Measurements from ENCODE around the gene MAP7D3.

The MAP7D3 gene

DNA sequence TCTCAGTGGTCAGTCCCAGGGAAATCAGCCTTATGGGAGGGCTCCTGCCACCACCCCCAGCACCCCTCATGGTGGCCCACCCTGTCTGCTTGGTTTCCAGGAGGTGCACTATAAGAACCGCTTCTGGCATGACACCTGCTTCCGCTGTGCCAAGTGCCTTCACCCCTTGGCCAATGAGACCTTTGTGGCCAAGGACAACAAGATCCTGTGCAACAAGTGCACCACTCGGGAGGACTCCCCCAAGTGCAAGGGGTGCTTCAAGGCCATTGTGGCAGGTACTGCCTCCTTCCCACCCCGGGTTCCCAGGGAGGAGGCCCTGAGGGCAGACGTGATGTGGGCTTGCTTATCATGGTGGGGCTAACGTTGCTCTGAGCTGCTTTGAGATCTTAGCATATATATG is 44.3 kb downstream of the MAP7D3 start:
- DNase-seq (ENCODE audit: low read depth in 1 of 2, low spot score in 1 of 2), result no peak

DNA sequence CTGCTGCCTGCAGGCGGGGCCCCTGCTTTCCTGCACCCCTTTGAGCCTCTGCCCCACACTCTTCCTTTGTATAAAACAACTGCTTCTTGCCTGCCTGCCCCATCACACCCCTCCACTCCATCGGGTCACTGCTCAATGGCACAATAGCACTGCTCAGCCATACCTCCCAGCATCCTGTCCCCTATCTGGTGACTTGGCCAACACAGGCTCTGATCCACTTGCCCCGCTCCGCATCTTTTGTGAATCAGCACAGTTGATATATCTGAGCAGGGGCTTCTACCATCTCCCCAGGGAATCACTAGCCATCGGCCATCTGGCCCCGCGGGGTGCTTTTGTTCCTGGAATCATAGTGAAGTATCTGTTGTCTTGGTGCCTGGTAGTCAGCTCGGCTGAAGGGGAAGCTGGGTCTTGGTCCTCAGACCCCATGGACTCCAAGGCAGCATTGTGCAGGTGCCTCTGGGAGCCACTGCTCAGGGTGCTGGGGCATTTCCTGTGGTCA is 45.3 kb downstream of the MAP7D3 start:
- no peak for DNase-seq (ENCODE audit: low read depth in 1 of 2, low spot score in 1 of 2)

DNA sequence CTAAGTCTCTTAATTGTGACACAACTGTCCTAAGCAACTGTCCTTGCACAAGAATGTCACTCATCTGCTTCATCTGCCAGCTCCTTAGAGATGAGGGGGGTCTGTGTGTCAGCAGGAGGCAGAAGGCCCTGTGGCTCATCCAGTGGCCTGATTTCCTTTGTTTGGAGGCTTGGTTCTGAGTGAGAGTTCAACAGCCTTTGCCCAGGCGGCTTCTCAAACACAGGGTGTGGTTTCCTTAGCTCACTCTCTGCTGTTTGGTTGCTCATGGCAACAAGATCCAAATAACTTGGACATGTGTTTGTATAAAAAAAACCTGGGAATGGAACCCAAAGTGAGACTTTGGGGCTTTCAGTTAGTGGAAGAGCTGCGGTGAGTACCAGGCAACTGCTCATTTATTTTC is 46.6 kb downstream of the MAP7D3 start:
- DNase-seq (ENCODE audit: low read depth in 1 of 2, low spot score in 1 of 2), result no peak

DNA sequence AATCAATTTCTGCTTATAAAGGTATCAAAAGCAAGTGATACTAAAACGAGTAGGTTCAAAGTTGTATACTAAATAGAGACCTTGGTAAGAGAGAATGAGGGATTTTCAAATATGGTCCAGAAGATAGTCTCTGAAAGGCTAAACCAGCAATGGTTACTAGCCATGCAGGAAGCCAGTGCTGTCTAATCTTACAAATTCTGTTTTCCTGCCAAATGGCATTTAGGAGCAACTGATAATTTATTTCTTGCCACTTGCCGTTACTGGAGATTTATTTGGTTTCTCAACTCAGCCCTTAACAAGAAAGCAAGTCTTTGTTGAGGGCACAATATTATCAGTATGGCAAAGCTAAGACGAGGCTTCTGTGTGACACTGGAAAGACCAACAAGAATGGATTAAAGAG is 47.2 kb downstream of the MAP7D3 start:
- DNase-seq (ENCODE audit: low read depth in 1 of 2, low spot score in 1 of 2), result no peak

DNA sequence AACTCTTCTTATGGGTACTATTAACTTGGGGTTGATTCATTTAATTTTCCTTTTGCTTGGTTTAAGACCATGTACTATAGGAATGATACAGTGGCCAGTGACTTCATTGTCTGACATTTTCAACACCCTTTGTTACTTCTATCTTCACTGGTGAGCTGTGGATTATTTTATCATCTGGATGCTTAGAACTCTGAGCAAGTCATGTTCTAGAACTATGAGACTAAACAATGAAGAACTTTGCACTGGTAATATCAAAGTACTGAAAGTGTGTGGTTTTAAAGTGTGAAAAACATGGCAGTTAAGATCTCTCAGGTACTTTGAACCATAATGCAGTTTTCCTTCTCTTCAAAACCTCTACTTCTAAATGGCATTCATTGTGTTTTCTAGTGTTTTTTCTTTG is 47.8 kb downstream of the MAP7D3 start:
- no peak for DNase-seq (ENCODE audit: low read depth in 1 of 2, low spot score in 1 of 2)

DNA sequence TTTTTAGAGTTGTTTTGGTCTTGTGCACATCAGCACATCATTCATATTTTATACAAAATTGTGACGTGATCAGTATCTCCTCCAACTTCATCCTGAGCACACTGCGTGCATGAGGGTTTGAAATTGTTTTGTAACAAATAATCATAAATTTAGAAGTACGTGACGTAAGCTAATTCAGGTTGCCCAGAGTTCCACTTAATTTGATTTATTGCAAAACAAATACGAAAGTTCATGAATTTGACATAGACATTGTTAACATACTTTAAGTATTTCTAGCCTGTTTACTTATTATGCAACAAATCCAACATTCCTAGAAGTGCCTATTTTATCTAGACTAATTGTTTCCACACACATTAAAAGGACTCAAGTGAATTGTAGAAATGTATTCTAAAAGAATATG is 48.3 kb downstream of the MAP7D3 start:
- DNase-seq (ENCODE audit: low read depth in 1 of 2, low spot score in 1 of 2), result no peak

DNA sequence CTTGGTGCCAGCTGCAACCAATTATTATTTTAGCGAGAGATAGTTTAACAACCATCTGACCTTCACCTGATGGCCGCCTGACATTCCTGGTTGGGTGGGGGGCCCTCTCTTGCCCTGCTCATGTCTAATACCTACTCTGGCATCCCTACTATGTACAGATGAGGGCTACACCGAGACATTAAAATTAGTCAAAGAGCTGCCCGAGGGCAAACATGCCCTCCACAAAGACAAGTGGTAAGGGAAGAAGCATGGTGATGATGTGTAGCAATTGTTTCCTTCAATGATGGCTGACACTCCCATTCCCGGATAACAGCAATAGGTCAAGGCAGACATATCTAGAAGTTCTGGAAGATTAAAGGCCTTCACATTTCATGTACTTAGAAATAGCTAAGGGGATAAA is 49.6 kb downstream of the MAP7D3 start:
- no peak for DNase-seq (ENCODE audit: low read depth in 1 of 2, low spot score in 1 of 2)

DNA sequence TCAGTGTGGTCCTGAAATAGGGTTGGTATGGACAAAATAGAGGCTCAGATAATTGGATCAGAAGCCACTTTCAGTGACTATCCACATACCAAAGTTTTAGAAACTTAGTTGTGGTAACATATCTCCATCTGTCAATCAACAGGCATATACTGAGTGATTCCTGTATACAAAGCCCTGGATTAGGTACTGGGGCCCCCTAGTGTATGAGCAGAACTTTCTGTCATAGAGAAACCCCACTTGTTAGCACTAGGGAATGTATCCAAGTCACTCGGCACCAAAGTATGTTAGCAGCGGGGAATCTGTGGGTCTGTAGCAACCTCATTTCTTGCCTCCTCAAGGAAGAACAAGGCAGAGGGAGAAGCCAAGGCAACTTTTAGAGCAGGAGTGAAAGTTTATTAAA is 50.7 kb downstream of the MAP7D3 start:
- no peak for DNase-seq (ENCODE audit: low read depth in 1 of 2, low spot score in 1 of 2)

DNA sequence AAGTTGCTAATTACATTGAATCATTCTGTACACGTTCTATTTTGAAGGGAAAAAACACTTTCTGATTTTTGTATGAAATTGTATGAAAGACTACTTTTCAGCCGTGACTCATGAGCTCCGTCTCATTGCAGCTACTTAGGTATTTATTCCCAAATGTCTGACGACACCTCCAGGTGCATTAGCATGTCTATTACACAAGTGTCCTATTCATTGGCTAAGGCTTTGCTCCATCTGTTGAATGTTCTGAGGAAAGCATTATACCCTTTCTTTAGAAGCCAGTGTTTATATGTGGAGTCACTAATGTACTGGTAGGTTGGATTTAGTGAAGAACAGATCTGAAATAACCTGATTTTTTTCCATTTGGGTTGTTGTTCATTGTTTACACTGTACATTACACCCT is 51.8 kb downstream of the MAP7D3 start:
- no peak for DNase-seq (ENCODE audit: low read depth in 1 of 2, low spot score in 1 of 2)

DNA sequence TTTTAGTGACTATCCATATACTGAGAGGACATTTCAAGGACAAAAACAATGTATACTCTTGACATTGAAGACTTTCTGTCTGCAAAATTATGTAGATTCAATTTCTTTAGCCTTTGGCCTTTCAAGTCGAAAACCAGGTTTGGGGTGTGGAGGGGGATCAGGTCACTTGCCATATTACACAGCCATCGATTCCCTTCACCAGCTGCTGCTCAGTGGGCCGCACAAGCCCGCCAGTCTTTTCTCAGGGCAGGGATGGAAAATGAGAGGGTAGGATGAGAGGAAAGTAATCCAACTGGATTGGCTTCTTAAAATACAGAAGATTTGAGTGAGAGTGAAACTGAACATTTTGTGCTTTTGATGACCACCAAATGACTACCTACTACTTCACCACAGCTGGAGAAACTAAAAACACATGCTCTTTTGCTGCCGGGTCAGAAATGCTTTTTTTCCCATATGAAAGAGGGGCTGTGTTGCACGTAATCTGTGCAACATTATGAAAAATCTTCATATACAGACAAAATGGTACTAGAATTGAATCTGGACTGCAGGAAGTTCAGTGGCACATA is 52.4 kb downstream of the MAP7D3 start:
- no peak for DNase-seq (ENCODE audit: low read depth in 1 of 2, low spot score in 1 of 2)

DNA sequence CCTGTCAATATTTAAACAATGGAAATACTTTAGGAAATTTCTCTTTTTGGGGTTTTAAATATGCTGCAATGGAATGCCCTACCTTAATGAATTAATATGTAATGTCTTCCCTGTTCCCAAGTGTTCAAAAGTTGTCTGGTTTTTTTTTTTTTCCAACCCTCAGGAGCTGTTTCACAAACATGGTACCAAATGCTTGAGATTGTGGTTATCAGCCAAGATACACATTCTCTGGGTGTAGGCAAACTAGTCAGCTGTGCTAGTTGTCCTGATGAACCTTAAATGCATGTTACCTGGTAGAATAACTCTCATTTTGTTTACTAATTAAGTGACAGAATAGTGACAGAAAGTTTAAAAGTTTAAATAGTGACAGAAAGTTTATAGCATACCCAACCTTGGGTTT is 53.2 kb downstream of the MAP7D3 start:
- DNase-seq (ENCODE audit: low read depth in 1 of 2, low spot score in 1 of 2), result no peak

DNA sequence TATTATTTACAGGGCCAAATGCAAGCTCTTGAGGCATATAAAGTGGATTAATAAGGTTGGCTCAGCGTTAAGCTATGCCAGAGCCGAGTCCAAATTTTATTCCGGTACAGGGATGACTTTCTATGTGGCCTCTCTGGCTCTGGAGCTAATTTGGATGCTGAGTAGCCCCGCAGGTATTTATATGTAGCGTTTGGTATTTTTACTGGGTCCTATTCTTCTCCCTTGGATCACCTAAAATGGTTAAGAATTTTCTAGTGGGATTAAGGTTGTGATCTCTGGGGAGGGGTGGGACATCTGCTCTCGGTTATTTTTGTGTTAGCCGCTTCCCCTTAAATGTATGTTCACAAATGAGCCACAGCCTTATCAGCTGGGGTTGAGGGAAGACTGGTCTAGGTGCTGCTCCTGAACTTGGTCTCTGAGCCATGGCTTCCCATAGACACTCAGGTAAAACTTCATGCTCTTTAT is 54.5 kb downstream of the MAP7D3 start:
- DNase-seq (ENCODE audit: low read depth in 1 of 2, low spot score in 1 of 2), result no peak

DNA sequence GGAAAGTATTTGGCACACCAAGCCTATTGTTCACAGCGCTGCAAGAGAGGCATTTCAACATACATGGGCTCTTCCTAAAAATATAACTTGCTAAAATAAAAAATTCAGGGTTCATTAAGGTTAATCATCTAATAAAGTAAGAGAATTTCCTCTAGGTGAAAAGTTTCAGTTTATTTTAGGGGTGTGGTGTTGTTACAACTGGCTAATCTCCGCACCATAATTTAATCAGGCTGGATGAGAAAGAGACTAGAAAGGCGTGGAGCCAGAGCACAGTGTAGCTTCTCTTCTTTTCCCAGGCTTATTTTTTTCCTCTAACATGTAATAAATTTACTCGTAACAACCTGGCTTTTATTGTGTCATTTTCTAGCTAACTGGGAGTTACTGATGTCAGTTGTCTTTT is 56.0 kb downstream of the MAP7D3 start:
- no peak for DNase-seq (ENCODE audit: low read depth in 1 of 2, low spot score in 1 of 2)

DNA sequence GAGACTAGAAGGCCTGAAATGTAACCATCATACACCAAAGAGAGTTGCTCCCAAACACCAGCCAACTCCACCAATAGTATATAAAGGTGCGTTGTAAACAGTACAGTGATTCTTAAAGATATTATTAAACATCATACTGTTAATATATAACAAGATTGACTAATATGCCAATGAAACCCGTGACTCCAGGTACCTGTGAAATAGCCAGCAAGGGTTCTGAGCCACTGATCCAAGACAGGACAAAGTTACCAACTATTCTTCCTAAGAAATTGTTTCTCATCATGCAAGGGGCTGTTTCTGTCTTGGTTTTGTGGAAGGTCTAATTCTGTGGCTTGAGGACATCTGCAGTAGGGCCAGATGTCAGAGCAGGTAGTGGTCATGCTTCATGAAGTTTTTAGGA is 56.7 kb downstream of the MAP7D3 start:
- DNase-seq (ENCODE audit: low read depth in 1 of 2, low spot score in 1 of 2), result no peak

DNA sequence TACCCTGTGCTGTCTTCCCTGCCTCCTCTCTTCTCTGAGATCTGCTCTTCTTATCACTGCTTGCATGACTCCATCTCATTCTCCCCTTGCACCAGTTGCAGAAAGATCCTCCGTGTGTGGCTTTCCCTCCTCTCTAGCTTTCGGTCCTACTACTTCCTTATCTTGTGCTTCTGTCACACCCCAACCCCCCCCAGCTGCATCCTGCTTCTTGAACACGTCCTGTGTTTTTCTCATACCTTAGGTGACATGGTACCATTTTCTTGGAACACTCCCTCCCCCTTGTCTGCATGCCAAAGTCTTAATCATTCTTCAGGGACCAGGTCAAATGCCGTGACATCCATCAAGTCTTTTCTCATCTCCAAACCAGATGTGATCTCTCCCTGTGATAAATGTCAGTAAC is 57.4 kb downstream of the MAP7D3 start:
- no peak for DNase-seq (ENCODE audit: low read depth in 1 of 2, low spot score in 1 of 2)

DNA sequence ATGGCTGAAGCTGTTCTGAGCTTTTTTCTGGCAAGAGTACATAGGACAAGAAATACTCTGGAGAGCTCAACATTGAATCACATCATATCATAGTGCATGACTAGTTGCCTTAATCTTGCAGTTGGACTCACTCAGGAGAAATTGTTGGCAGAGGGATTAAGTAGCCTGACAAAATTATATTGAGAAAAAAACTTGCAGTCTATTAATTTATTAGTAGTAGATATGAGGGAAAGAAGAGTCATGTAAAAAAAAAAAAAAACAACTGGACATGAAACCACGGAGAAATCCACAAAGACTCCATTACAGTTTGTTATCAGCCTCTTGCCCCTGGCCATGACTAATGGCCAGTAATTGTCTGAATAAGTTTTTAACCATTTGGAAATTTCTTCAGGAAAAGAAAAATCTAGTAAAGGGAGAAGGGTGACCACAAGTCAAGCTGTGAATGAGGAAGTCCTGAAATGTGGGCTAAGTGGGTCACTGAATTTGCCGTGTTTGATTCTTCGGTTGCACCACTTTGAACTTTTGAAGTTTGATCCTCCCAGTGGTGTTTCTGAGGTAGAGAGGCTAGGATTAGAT is 58.3 kb downstream of the MAP7D3 start:
- no peak for DNase-seq (ENCODE audit: low read depth in 1 of 2, low spot score in 1 of 2)

DNA sequence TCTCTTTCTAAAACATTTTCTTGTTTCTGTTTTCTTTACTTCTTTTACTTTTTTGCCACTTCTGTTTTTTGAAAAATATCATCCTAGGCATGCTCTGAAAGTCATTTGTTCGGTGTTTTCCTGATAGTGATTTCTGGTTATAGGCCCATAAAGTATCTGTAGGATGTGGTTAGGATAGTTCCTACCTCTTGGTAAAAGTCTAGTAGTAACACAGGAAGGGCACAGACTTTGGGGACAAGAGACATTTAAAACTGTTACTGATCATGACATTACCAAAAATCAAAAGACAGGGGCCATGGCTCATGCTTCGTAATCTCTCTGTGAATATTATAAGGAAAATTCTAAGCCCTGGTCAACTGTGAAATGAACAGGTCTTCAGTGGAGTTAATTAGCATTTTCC is 59.1 kb downstream of the MAP7D3 start:
- no peak for DNase-seq (ENCODE audit: low read depth in 1 of 2, low spot score in 1 of 2)

DNA sequence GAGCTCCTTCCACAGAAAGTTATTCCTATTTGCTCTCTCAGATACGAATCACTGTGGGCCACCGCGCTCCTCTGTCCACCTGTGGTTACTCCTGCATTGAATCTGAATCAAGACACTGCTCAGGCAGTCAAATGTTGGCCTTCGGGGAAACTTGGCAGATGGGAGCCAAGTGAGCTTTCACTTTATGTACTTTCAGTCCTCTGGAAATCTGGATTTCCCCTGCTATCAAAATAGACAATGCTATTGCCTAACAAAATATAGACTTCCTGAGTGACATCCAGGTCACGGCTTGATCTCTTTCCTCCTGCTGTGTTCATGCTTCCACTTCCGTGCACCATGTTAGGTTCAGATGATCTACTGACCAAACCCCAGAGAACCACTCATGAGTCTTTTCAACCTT is 60.0 kb downstream of the MAP7D3 start:
- DNase-seq (ENCODE audit: low read depth in 1 of 2, low spot score in 1 of 2), result no peak

DNA sequence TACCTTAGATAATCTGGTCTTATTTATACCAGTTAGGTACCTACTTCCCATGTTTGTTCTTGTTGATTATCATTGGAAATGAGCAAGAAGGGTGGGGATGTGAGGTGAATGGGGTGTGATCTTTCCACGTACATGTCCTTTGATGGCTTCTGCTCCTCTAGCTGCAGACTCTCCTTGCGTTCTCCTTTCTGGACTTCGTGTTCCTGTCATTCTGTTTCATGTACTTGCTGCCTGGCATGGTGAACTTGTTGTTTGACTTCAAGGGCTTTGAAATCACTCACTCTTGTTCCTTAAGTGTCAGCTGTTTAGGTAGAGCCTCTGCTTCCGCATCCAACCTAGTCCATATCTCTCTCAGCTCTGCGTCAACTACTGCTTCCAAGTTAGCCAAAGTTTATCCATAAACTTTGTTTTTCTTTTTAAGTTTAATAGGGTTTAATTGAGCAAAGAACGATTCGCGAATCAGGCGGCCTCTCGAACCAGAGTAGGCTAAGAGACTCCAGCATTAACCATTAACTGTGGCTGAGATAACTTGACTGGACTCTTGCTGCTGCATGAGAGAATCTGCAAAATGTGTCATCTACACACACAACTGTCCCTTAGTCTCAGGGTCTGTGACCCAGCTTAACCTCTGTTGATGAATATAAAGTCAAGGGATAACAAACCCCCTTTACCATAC is 61.0 kb downstream of the MAP7D3 start:
- DNase-seq (ENCODE audit: low read depth in 1 of 2, low spot score in 1 of 2), result no peak

DNA sequence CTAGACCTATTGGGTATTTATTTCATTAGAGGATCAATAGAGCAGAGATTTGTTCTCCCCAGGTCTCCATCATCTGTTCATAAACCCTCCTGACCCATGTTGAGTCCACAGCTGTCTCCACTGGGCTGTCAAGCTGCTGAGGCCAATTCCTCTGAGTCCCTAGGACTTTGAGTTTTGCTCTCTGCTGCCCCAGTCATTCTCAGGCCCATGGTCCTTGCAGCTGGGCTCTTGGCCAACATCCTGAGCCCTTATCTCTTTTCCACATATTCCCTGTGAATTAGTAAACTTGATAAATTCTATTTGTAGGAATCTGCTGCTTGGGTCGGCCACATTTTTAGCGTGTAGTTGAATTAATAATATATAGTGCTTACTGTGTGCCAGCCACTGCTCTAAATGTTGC is 62.0 kb downstream of the MAP7D3 start:
- DNase-seq (ENCODE audit: low read depth in 1 of 2, low spot score in 1 of 2), result no peak

DNA sequence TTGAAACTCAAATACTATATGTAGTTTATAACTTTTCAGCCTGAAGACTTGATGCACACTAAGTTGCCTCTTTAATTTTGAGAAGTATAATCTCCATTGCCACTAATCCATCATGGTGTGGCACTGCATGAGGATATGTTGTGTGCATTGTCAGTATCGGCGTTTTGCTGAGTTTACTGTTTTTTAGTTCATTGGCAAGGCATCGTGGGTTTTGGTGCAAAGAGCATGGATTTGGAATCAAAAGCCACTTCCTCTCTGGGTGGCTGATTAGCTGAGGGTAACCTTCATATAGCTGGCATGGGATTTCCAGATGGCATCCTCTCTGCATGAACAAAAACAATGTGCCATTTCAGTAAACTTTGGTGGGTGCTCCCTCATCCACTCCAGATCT is 65.2 kb downstream of the MAP7D3 start:
- no peak for DNase-seq (ENCODE audit: low read depth in 1 of 2, low spot score in 1 of 2)

DNA sequence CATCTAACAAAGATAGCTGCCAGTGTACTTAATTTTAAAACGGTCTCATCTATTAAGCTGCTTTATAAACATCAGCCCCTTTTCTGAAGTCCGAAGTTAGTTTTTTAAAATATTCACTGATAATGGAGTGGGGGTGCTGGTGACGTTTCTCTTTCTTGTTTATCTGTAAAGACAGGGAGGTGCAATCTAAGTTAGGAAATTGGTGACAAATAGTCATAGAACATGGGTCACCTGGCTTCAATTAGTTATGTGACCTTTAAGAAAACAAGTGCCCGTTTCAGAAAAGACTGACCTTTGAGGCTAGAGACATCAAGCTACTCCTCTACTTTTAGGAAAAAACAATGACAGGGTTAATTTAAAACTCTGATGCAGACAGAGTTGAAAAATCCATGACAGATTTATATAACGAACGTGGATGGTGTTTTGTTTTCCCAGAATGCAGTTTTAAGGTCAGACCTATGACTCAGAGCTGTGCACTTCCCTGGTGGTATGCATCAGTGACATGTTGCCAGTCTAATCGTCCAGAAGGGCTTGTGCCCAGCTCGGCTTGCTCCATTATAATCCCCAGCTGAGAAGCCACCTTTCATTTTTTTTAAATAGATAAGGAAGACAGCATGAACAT is 65.7 kb downstream of the MAP7D3 start:
- no peak for DNase-seq (ENCODE audit: low read depth in 1 of 2, low spot score in 1 of 2)

Measured in stimulated activated CD4-positive, alpha-beta T cell treated with anti-CD3 and anti-CD28 coated beads, Interleukin-15, amount 100 ng/mL, for 1 hour (primary cell).